ENCODE results near the gene HTRA3.
"Not testable (repeated sequence)": the region's sequence is repeated elsewhere in the genome, so short reads cannot be mapped to it uniquely, and the experiment has no call there.

Gene HTRA3

GRCh38 chr4:8346838-8347605, 77.5 kb downstream of the HTRA3 start:
- DNase-seq: no peak

DNA sequence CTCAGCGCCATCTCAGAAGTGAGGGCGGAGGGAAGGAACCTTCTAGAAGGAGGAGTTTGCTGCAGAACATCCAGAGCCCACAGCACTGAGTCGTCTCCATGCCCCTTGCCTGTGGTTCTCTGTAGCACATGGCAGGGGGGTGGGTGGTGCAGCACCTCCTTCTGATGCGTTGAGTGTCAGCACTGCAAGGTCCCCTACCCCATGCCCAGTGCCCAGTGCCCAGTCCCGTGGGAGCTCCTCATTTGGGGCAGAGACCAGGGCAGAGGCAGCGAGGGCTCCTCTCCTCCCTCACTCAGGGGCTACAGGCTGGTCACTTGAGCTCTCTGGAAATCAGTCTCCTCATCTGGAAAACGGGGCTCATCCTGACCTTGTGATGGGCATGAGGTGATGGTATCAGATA, 78.1 kb downstream of the HTRA3 start:
- DNase-seq: no peak

DNA sequence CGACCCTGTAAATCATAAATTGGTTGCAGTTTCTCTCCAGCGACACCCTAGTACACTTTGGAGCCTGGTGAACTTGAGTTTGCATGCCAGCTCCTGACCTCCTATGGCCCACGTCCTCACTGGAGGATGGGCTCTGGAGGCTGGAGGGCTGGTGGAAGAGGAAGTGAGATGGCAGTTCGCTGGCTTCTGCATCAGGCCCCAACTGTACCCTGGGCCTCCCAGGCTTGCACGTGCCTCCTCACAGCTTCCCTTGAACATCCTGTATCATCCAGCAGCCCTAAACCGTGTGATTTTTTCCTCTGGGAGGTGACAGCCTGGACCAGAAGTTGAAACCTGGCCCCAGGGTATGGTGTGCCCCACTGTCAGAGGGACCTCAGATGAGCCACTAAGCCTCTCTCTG, 78.5 kb downstream of the HTRA3 start:
- no peak for DNase-seq

GRCh38 chr4:8349236-8349635, 79.7 kb downstream of the HTRA3 start:
- DNase-seq: not testable (repeated sequence)

DNA sequence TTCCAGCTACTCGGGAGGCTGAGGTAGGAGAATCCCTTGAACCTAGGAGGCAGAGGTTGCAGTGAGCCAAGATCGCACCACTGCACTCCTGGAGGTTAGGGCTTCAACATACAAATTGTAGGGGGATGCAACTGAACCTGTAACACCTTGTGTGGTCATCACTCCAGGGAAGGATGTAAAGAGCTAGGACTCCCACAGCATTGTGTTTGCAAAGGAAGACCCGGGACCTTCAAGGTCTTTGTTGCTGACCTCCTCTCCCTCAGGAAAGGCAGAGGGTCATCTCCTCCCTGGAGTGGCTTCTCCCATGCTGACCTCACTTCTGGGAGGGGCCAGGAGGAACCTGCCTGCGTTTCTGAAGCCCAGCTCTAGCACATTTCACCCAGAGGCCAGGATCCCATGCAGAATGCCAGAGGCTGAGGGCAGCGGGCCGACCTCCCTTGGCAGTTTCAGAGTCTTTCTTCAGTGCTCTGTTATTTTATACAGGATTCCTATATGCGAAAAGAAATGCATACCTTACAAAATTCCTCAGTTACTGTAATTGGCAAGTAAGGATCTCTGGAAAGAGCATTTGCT, 80.2 kb downstream of the HTRA3 start:
- no peak for DNase-seq

DNA sequence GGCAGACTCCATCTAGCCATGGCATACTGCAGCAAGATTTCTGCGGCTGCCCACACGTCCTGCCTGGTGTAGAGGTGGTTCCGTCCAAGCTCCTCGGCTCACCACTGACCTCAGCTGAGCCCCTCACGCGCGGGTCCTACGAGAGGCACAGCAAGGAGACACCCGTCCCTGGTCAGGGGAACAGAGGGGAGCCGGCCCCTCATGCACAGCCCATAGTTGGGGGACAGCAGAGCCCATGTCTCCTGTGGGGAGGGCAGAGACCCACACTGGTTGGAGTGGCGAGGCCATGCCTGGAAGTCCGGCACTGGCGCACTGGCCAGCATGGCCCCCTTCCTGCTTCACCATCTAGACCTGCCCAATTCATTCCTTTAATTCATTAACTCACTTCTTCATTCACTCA, 80.8 kb downstream of the HTRA3 start:
- no peak for DNase-seq

DNA sequence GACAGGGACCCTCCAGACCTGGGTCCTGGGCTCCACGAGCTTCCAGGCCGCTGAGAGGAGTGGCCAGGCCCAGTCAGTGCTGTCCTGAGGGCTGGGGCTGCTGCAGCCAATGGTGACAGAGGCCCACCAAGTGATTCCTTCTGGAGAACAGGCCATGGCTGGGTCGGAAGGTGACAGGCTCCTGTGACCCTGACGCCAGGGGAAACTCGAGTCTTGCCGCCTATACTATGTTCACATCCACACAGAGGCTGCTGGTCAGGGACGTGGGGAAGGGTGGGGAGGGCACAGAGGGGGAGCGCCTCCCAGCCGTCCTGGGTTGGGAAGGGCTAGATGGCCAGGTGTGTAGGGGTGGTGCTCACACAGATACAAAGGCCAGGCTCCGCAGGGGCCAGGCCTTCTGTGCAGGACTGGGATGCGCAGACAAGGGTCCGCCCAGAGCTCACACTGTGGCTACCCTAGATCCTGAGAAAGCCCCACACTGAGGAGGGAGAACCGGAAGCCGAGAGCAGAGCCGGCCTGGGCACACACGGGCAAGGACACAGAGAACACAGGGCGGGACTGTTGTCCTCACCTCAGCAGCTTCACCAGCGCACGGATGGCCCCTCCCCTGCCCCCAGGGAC, 81.4 kb downstream of the HTRA3 start:
- no peak for DNase-seq

- no peak for DNase-seq
These were observed 82.4 kb downstream of the HTRA3 start for GRCh38 chr4:8351931-8352367.

DNA sequence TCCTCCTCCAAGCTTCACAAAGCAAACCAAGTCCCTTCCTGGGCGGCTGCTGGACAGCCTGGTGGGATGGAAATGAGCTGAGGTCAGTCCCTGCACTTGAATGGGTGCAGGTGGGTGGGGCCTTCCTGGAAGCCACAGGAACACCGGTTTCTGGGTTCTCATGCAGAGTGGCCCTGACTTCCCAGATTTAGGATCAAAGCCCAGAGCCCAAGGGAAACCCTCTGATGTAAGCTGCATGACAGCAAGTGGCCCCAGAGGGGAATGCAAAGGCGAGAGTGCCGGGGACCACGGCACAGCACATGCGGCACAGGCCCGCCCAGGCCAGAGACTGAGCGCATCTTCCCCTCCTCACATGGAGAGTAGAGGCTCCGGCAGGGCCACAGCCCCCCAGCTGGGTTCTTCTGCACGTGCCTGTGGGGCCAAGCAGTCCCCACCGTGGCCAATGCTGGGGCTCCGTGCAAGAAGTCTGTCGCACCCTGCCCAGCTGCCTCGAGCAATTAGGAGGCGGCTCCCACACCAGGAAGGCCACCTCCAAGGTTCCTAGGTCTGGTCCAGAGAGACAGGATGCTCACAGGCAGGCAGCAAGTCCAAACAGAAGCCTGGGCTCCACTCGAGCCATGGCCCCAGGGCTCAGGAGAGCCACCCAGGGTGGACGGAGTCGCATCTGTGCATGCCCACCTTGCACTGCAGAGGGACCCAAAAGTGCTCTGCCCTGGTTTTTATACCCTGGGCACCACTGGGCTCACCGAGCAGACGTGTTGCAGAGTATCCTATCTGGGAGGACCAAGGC, 83.0 kb downstream of the HTRA3 start:
- no peak for DNase-seq

DNA sequence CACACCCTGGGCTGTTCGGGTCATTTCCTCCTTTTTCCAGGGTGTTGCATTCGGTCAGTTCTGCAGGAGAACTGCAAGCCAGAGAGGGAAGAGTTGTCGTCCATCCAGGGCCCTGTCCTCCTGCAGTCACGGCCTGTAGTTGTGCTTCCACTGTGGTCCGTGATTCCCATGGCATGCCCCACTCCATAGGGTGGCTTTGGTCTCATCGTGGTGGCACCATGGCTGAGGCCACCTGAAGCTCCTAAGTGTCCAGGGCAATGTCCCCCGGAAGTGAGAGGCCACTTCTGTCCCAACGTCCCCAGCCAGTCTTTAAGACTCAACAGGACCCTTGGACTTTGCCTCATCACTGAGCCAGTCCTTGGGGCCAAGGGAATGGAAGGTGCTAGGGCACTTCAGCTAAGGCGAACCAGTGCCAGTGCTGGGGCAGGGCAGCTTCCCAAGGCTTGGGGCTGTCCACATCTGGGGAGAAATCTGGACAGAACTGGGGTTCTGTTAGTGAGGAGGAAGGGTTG, 83.7 kb downstream of the HTRA3 start:
- no peak for DNase-seq

DNA sequence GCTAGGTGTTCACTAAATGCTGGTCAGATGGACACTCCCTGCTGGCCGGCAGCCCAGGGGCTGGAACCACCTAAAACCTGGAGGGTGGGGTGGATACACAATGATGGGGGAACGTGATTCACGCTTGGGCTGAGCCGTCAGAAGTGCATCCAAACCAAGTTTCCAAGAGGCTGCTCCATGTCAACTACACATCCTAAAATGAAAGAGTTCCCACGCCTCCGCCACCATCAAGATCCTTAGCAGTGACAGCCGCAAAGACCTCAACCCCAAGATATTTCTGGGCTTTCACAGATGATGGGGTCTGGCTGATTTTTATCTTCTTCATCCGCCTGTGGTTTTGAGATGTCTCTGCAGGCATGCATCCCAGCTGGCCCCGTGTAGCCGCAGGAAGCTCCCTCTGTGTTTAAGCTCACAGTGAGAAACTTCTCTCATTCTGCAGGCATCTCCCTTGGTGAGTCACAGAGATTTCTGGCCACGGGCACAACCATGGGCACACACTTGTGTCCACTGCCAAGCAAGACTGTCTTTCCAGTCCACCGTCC, 84.4 kb downstream of the HTRA3 start:
- no peak for DNase-seq

GRCh38 chr4:8355306-8355705, 85.8 kb downstream of the HTRA3 start:
- DNase-seq: no peak

DNA sequence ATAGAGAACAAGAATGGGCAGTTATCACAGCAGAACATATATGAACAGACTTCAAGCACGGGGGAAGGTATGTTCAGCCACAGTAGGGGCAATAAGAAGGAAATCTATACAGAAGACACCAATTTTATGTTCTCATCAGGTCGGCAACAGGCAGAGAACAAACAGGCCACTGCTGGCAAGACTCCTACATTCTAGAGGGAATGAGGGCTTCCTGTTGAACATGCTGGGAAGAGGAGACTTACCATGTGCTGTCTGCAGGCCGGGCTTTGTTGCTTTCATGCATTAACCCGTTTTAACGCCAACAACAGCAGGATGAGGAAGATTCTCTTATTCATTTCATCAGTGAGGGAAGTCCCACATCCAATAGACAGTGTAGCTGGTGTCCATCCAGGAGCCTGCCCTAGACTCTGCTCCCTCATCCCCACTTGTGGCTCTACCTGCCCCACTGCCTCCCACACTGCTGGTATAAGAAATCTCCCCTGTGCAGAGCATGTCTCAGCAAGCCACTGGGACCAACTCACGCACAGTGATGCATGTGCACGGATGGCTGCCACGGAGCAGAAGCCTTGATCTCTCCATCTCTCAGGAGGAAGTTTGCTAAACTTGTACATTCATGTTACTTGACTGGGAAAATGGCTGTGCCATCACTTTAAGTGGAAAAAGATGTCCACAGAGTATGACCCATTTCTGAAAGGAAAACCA, 86.5 kb downstream of the HTRA3 start:
- no peak for DNase-seq
